NCI-H2107 treated with DMSO at 0.1 percent for 48 hours (cell line): ENCODE measurements around the gene ZNF185.
"Not testable (repeated sequence)": the region's sequence is repeated elsewhere in the genome, so short reads cannot be mapped to it uniquely, and the experiment has no call there.

Experiments used
- DNase-seq: peaks from one replicate; lab custom pipeline; 2025; ENCODE audit not compliant: unreplicated experiment; lab: John Stamatoyannopoulos, UW

Gene ZNF185

GRCh38 chrX:152895121-152895520 is 2.7 kb upstream of the ZNF185 start:
- no peak for DNase-seq

GRCh38 chrX:152895724-152896420 is 2.0 kb upstream of the ZNF185 start:
- no peak for DNase-seq

GRCh38 chrX:152896450-152896849 is 1.4 kb upstream of the ZNF185 start:
- no peak for DNase-seq

GRCh38 chrX:152898442-152898841 is 575 bp downstream of the ZNF185 start:
- no peak for DNase-seq

GRCh38 chrX:152899111-152899873 is 1.4 kb downstream of the ZNF185 start:
- no peak for DNase-seq

GRCh38 chrX:152899874-152900719 is 2.2 kb downstream of the ZNF185 start:
- DNase-seq, result no peak

- no peak for DNase-seq
These were observed 3.1 kb downstream of the ZNF185 start for GRCh38 chrX:152900937-152901445.

- no peak for DNase-seq
These were observed 4.1 kb downstream of the ZNF185 start for GRCh38 chrX:152901816-152902501.

GRCh38 chrX:152902502-152902820 is 4.6 kb downstream of the ZNF185 start:
- DNase-seq, result no peak

- DNase-seq, result no peak
These were observed 5.7 kb downstream of the ZNF185 start for GRCh38 chrX:152903589-152903988.

- no peak for DNase-seq
These were observed 6.5 kb downstream of the ZNF185 start for GRCh38 chrX:152904151-152905080.

- DNase-seq, result no peak
These were observed 7.2 kb downstream of the ZNF185 start for GRCh38 chrX:152905081-152905420.

- no peak for DNase-seq
These were observed 9.3 kb downstream of the ZNF185 start for GRCh38 chrX:152907084-152907651.

- no peak for DNase-seq
These were observed 10.6 kb downstream of the ZNF185 start for GRCh38 chrX:152908486-152908885.

- not testable (repeated sequence) for DNase-seq
These were observed 12.2 kb downstream of the ZNF185 start for GRCh38 chrX:152910018-152910417.

GRCh38 chrX:152912106-152912505 is 14.2 kb downstream of the ZNF185 start:
- no peak for DNase-seq

GRCh38 chrX:152912641-152913040 is 14.8 kb downstream of the ZNF185 start:
- no peak for DNase-seq

- DNase-seq, result no peak
These were observed 15.5 kb downstream of the ZNF185 start for GRCh38 chrX:152913346-152913745.

- no peak for DNase-seq
These were observed 16.0 kb downstream of the ZNF185 start for GRCh38 chrX:152913910-152914309.
